ENCODE measurements around the gene C21orf91. TPM values are rescaled to one million over a fixed set of nuclear protein-coding genes. Genes with fewer than 3 reads are reported as not detected.

C21orf91 gene
- total and polyA plus RNA-seq, 8 donors, result under 0.01 to 50.9 (median 4.4) TPM

- WGBS, 5 donors, result 85 to 96% (median 94%) methylated on average over 6 of the region's 6 CpGs
- Histone ChIP-seq H3K4me1 (peaks cover 0 to 43% (median 22%) of the 10 kb centered on the region in 4 donors), H3K9me3 (no peaks in the 10 kb centered on the region), H3K27ac (no peak overlapping the region), H3K4me3 (no peak overlapping the region), H3K36me3 (peaks cover 0 to 14% (median 4%) of the 10 kb centered on the region in 4 donors), H3K27me3 (no peaks in the 10 kb centered on the region)
- TF ChIP-seq EP300 (IDR thresholded peaks at IDR 0.05), result no peak
- TF ChIP-seq, protein P1, sequence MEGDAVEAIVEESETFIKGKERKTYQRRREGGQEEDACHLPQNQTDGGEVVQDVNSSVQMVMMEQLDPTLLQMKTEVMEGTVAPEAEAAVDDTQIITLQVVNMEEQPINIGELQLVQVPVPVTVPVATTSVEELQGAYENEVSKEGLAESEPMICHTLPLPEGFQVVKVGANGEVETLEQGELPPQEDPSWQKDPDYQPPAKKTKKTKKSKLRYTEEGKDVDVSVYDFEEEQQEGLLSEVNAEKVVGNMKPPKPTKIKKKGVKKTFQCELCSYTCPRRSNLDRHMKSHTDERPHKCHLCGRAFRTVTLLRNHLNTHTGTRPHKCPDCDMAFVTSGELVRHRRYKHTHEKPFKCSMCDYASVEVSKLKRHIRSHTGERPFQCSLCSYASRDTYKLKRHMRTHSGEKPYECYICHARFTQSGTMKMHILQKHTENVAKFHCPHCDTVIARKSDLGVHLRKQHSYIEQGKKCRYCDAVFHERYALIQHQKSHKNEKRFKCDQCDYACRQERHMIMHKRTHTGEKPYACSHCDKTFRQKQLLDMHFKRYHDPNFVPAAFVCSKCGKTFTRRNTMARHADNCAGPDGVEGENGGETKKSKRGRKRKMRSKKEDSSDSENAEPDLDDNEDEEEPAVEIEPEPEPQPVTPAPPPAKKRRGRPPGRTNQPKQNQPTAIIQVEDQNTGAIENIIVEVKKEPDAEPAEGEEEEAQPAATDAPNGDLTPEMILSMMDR (IDR thresholded peaks at IDR 0.05), result no peak
- no peak for TF ChIP-seq POLR2AphosphoS5 (IDR thresholded peaks at IDR 0.05)
- TF ChIP-seq POLR2A (IDR thresholded peaks at IDR 0.05), result no peak
- no peak for DNase-seq
- intact Hi-C loops (cut with DNase I; ENCODE audit: low total_unique reads), result no loop called here
Observed at GRCh38 chr21:17799414-17800164, 19.6 kb downstream of the C21orf91 start.

DNA sequence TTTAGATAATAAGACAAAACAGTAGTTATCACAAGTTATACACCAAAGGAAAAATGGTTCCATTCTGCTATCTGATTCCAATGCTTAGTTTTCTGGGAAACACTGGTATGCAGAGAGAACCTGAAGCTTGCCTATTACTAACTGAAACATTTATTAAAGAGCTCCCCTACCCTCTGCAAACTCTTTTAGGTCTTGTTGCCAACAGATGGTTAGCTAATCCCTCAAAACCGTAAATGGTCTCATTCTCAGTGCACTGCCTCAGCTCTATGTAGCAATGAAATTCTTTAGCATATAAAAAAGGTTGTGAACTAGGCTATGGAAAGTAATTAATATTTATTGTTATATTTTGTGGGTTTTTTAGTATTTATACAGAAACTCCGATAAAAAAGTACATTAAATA, 20.4 kb downstream of the C21orf91 start:
- intact Hi-C loops (cut with DNase I; ENCODE audit: low total_unique reads), result no loop called here
- Histone ChIP-seq H3K9me3 (no peaks in the 10 kb centered on the region), H3K27me3 (no peaks in the 10 kb centered on the region), H3K27ac (no peak overlapping the region), H3K4me1 (peaks cover 0 to 51% (median 26%) of the 10 kb centered on the region in 4 donors), H3K4me3 (no peak overlapping the region), H3K36me3 (peaks cover 0 to 10% (median 4%) of the 10 kb centered on the region in 4 donors)
- DNase-seq, result no peak
- WGBS, 5 donors, result 65 to 74% (median 72%) methylated on average over 2 of the region's 2 CpGs
- no peak for TF ChIP-seq POLR2A (IDR thresholded peaks at IDR 0.05)
- TF ChIP-seq POLR2AphosphoS5 (IDR thresholded peaks at IDR 0.05), result no peak

DNA sequence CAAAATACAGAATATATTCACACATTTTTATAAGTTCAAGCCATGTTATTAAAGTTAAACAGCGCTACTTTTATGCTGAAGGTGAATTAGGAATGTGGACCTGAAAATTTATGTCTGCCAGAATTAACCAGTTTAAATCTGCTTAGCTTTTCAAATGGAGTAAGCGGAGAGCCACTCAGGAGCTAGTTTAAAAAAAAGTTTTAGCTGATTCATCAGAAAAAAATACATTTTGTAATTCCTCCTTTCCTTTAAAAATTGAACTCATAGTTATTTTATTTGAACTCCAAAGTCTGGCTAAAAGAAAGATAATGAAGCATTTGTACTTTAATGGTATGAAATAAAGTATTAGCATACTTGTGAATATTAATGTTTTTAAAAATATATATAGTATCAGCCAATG, 21.2 kb downstream of the C21orf91 start:
- WGBS, 5 donors, result 93 to 100% (median 97%) methylated on average over 2 of the region's 2 CpGs
- H3K4me3 ChIP-seq, result no peak overlapping the region
- no peak for DNase-seq
- no peak for TF ChIP-seq POLR2A (IDR thresholded peaks at IDR 0.05)
- TF ChIP-seq, protein P1 (IDR thresholded peaks at IDR 0.05), result no peak
- no peak for TF ChIP-seq POLR2AphosphoS5 (IDR thresholded peaks at IDR 0.05)
- TF ChIP-seq EP300 (IDR thresholded peaks at IDR 0.05), result no peak
- no peak overlapping the region for H3K27ac ChIP-seq
- peaks cover 3 to 14% (median 4%) of the 10 kb centered on the region in 4 donors for H3K36me3 ChIP-seq
- no peaks in the 10 kb centered on the region for H3K27me3 ChIP-seq
- H3K9me3 ChIP-seq, result no peaks in the 10 kb centered on the region
- H3K4me1 ChIP-seq, result peaks cover 0 to 57% (median 27%) of the 10 kb centered on the region in 4 donors
- intact Hi-C loops (cut with DNase I; ENCODE audit: low total_unique reads), result no loop called here

- Histone ChIP-seq H3K27me3 (no peaks in the 10 kb centered on the region), H3K4me1 (peaks cover 0 to 57% (median 27%) of the 10 kb centered on the region in 4 donors), H3K9me3 (no peaks in the 10 kb centered on the region), H3K27ac (peak overlapping the region in 1 of 5 donors; percentile 74), H3K4me3 (no peak overlapping the region), H3K36me3 (peaks cover 3 to 26% (median 9%) of the 10 kb centered on the region in 4 donors)
- whole genome bisulfite sequencing, 5 donors, result 88 to 95% (median 92%) methylated on average over 1 of the region's 1 CpG
- TF ChIP-seq, protein P1 (IDR thresholded peaks at IDR 0.05), result no peak
- TF ChIP-seq EP300 (IDR thresholded peaks at IDR 0.05) (no peak), POLR2AphosphoS5 (IDR thresholded peaks at IDR 0.05) (no peak), POLR2A (IDR thresholded peaks at IDR 0.05) (no peak)
- DNase-seq, result no peak
- intact Hi-C loops (cut with DNase I; ENCODE audit: low total_unique reads), result no loop called here
Observed at GRCh38 chr21:17796503-17796902, 22.7 kb downstream of the C21orf91 start.

DNA sequence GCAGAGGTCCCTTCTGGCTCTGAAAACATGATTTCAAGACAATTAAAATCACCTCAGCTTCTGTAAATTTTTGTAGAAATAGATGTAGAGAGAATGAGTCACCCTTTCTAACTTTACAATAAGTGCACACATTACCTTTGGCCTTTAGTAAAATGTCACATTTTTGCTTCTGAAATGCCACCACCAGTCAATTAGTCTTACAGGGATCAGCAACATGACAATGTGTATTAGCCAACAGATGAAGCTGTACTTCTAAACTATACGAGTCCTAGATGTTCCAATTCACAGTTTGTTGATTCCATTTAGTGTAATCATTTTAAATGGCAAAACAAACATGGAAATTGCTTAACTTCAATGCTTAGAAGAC, 23.1 kb downstream of the C21orf91 start:
- H3K36me3 ChIP-seq, result peaks cover 3 to 26% (median 11%) of the 10 kb centered on the region in 4 donors
- H3K27me3 ChIP-seq, result no peaks in the 10 kb centered on the region
- intact Hi-C loops (cut with DNase I; ENCODE audit: low total_unique reads), result no loop called here
- peaks cover 0 to 57% (median 27%) of the 10 kb centered on the region in 4 donors for H3K4me1 ChIP-seq
- H3K4me3 ChIP-seq, result no peak overlapping the region
- 46 to 76% (median 70%) methylated on average over 1 of the region's 1 CpG for WGBS, 5 donors
- DNase-seq, result no peak
- H3K27ac ChIP-seq, result peak overlapping the region in 2 of 5 donors; percentile 40 to 74
- TF ChIP-seq POLR2AphosphoS5 (IDR thresholded peaks at IDR 0.05) (no peak), EP300 (IDR thresholded peaks at IDR 0.05) (no peak), POLR2A (IDR thresholded peaks at IDR 0.05) (no peak)
- TF ChIP-seq, protein P1 (IDR thresholded peaks at IDR 0.05), result no peak
- no peaks in the 10 kb centered on the region for H3K9me3 ChIP-seq
